ENCODE measurements around the gene IFT81. TPM values are rescaled to one million over a fixed set of nuclear protein-coding genes. Genes with fewer than 3 reads are reported as not detected.

The IFT81 gene
- polyA plus RNA-seq, 1 of the 3 experiments (the other 2 are of a cell fraction), result 7.9 TPM

GRCh38 chr12:110266980-110267620 is 142.9 kb downstream of the IFT81 start (continued):
- TF ChIP-seq CTCF (IDR thresholded peaks at IDR 0.05) (no peak), TCF12 (IDR thresholded peaks at IDR 0.05) (peak; percentile 90), EP300 (IDR thresholded peaks at IDR 0.05; ENCODE audit: borderline replicate concordance in 1 of 2, low read depth in 1 of 2, low read length in 1 of 2) (peak; percentile 20 to 33; a peak in 2 of 4 replicates), RAD21 (IDR thresholded peaks at IDR 0.05; ENCODE audit: low read length) (no peak; the same call in 1 of the 2 replicates), IRF3 (IDR thresholded peaks at IDR 0.05; ENCODE audit: low read depth, low read length) (no peak), USF2 (IDR thresholded peaks at IDR 0.05; ENCODE audit: borderline replicate concordance, low read depth, low read length) (no peak), RCOR1 (IDR thresholded peaks at IDR 0.05; ENCODE audit: low read length) (peak; percentile 23; the same call in 1 of the 2 replicates), FOXM1 (IDR thresholded peaks at IDR 0.05; ENCODE audit: low read depth) (no peak), JUND (IDR thresholded peaks at IDR 0.05) (0 out of 2 replicates have a peak, but pooled peaks have one; percentile 41), ELF1 (IDR thresholded peaks at IDR 0.05) (no peak), TEAD4 (IDR thresholded peaks at IDR 0.05; ENCODE audit: borderline replicate concordance, insufficient read depth) (no peak), GABPA (IDR thresholded peaks at IDR 0.05; ENCODE audit: low read depth) (no peak), CHD2 (IDR thresholded peaks at IDR 0.05; ENCODE audit: low read length, partially characterized antibody) (no peak), EZH2phosphoT487 (IDR thresholded peaks at IDR 0.05; ENCODE audit: borderline replicate concordance, low read depth) (no peak), YY1 (IDR thresholded peaks at IDR 0.05; ENCODE audit: low read depth) (no peak), ZBTB33 (IDR thresholded peaks at IDR 0.05; ENCODE audit: borderline replicate concordance, low read depth) (no peak), RFX5 (IDR thresholded peaks at IDR 0.05; ENCODE audit: low read length) (no peak), SMC3 (IDR thresholded peaks at IDR 0.05; ENCODE audit: low read depth, low read length) (no peak), PBX3 (IDR thresholded peaks at IDR 0.05) (no peak), NFIC (IDR thresholded peaks at IDR 0.05; ENCODE audit: borderline replicate concordance) (peak; percentile 82; the same call in 1 of the 2 replicates), GATA2 (CRISPR knock-in tag; IDR thresholded peaks at IDR 0.05) (no peak), TAF1 (IDR thresholded peaks at IDR 0.05; ENCODE audit: borderline replicate concordance, low read depth, low read length) (no peak), MAX (IDR thresholded peaks at IDR 0.05; ENCODE audit: low read depth) (peak; percentile 70), SIN3A (IDR thresholded peaks at IDR 0.05; ENCODE audit: borderline replicate concordance, low read depth, low read length) (peak; percentile 41; the same call in 1 of the 2 replicates), MXI1 (IDR thresholded peaks at IDR 0.05; ENCODE audit: low read depth, low read length) (peak; percentile 81; the same call in 1 of the 2 replicates), POLR2AphosphoS5 (IDR thresholded peaks at IDR 0.05; ENCODE audit: low read depth, low read length) (0 out of 2 replicates have a peak, but pooled peaks have one; percentile 37), MEF2A (IDR thresholded peaks at IDR 0.05; ENCODE audit: borderline replicate concordance, low read depth) (no peak)
